Activated CD4-positive, CD25-positive, alpha-beta regulatory T cell (primary cell): ENCODE data around the gene BPTF.
"Not testable (repeated sequence)": the region's sequence is repeated elsewhere in the genome, so short reads cannot be mapped to it uniquely, and the experiment has no call there.

Experiments
- DNase-seq, 4 experiments: peaks; one replicate each; lab custom pipeline; 2025; lab: John Stamatoyannopoulos, UW

BPTF gene

GRCh38 chr17:68013385-68013784 is 188.1 kb downstream of the BPTF start:
- no peak for DNase-seq

- DNase-seq, result no peak
Observed at GRCh38 chr17:68015081-68015723, 189.9 kb downstream of the BPTF start.

- no peak for DNase-seq
Observed at GRCh38 chr17:68016838-68017237, 191.5 kb downstream of the BPTF start.

GRCh38 chr17:68018493-68018892 is 193.2 kb downstream of the BPTF start:
- not testable (repeated sequence) for DNase-seq

- DNase-seq, result no peak
Observed at GRCh38 chr17:68019336-68019674, 194.0 kb downstream of the BPTF start.

GRCh38 chr17:68019675-68020408 is 194.5 kb downstream of the BPTF start:
- DNase-seq, result peak; percentile 86 to 99 (median 94)

- DNase-seq, result no peak
Observed at GRCh38 chr17:68020409-68020756, 195.1 kb downstream of the BPTF start.

- DNase-seq, result not testable (repeated sequence)
Observed at GRCh38 chr17:68020791-68021190, 195.5 kb downstream of the BPTF start.

GRCh38 chr17:68021963-68022362 is 196.7 kb downstream of the BPTF start:
- no peak for DNase-seq

GRCh38 chr17:68022547-68022946 is 197.2 kb downstream of the BPTF start:
- DNase-seq, result not testable (repeated sequence)

- no peak for DNase-seq
Observed at GRCh38 chr17:68029512-68030215, 204.4 kb downstream of the BPTF start.
